Astrocyte of the spinal cord (primary cell): ENCODE results near the gene EXOC6B.

Experiments used
- DNase-seq: peaks from one replicate; pipeline ENCODE4 v3.0.0; 2011; ENCODE audit warnings: low read depth, low spot score
- H3K4me3 ChIP-seq: 2 replicates; pipeline ENCODE4 v1.5.1; 2011; ENCODE audit warnings: low read depth, mild to moderate bottlenecking, low read length, moderate library complexity
- in situ Hi-C: cut with HindIII; loops from 2 replicates; pipeline ENCODE4 v1.10.0; 2017; ENCODE audit warnings: low sequenced_read_pairs
- TF ChIP-seq, protein P1 (sequence below): IDR thresholded peaks from 2 replicates; pipeline ENCODE4 v1.5.1; 2012; ENCODE audit warnings: low read depth, mild to moderate bottlenecking, low read length, inconsistent platforms

The EXOC6B gene

DNA sequence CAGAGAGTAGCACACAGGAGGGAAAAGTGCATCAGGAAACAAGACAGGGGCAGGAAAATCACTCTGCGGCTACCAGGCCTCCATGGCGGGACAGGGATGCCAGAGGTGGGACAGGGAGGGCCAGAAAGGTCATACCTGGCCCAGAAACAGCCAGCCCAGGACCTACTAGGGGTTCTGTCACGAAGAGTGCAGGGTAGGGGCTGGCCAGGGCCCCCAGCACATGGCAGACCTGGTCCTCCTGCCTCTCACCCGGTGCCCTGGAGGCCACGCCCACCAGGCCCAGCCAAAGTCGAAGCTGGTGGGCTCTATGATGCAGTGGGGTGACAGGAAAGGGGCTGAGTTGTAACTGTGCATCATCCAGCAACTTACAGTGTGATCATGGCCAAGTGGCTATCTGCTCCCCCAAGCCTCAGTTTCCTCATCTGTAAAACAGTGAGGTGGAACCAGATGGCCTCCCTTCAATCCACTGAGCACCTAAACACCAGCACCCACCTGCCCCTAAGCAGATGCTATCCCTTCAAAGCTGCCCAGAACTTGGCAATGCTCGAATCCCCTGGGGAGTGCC lies 688.8 kb downstream of the EXOC6B start:
- TF ChIP-seq, protein P1, sequence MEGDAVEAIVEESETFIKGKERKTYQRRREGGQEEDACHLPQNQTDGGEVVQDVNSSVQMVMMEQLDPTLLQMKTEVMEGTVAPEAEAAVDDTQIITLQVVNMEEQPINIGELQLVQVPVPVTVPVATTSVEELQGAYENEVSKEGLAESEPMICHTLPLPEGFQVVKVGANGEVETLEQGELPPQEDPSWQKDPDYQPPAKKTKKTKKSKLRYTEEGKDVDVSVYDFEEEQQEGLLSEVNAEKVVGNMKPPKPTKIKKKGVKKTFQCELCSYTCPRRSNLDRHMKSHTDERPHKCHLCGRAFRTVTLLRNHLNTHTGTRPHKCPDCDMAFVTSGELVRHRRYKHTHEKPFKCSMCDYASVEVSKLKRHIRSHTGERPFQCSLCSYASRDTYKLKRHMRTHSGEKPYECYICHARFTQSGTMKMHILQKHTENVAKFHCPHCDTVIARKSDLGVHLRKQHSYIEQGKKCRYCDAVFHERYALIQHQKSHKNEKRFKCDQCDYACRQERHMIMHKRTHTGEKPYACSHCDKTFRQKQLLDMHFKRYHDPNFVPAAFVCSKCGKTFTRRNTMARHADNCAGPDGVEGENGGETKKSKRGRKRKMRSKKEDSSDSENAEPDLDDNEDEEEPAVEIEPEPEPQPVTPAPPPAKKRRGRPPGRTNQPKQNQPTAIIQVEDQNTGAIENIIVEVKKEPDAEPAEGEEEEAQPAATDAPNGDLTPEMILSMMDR, result no peak
- no peak overlapping the region for H3K4me3 ChIP-seq
- DNase-seq, result no peak
- in situ Hi-C loops, result no loop called here

- TF ChIP-seq, protein P1, result no peak
- H3K4me3 ChIP-seq, result no peak overlapping the region
- no peak for DNase-seq
- in situ Hi-C loops, result no loop called here
Measured at GRCh38 chr2:72136331-72136730, 689.5 kb downstream of the EXOC6B start.

DNA sequence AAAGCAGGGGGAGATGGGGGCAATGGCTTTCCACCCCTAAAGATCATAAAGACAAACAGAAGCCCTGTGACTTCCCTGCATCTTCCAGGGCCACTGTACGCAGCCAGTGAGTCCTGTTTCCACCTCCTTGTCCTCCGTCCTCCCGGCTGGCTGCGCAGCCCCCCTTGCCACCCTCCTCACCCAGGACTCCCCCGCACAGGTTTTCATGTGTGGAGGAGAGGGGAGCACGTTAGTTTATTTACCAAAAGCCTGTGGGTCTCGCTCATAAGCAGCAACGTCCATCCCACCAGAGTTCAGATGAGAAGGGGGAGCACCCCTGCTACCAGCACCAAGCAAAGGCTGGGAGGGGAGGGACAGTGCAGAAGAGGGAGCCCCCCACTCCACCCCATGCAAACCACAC lies 689.9 kb downstream of the EXOC6B start:
- H3K4me3 ChIP-seq, result no peak overlapping the region
- in situ Hi-C loops, result no loop called here
- TF ChIP-seq, protein P1, result no peak
- no peak for DNase-seq

- in situ Hi-C loops, result no loop called here
Measured at GRCh38 chr2:72134997-72135800, 690.6 kb downstream of the EXOC6B start.

DNA sequence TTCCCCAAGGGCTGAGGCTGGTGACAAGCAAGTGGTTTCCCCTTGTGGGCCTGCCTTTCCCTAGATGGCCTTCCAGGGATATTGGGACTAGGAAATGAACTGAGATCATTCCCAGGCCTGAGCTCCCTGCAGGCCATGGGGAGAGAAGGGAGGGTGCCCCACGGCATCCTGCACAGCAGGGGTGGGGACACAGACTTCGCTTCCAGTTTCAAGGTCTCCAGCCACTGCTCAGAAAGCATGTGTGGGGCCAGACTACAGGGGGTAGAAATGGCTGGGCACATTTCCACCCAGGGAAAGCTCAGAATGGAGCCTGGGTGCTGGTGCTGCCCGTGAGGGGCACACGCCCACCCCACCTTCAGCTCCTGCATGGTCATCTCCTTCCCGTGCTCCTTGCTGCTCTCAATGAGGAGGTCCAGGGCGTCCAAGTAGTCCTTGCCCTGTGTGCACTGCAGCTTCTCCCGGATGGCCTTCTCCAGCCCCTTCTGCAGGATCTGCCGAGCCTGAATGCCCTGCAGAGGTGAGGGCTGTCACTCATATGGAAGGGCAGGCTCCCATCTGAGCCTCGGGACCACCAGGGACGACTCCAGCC lies 691.3 kb downstream of the EXOC6B start:
- no peak overlapping the region for H3K4me3 ChIP-seq
- TF ChIP-seq, protein P1, result no peak
- DNase-seq, result no peak
- in situ Hi-C loops, result no loop called here

More at GRCh38 chr2:72134997-72135800, 690.6 kb downstream of the EXOC6B start:
- no peak for DNase-seq
- H3K4me3 ChIP-seq, result no peak overlapping the region
- TF ChIP-seq, protein P1, result no peak

DNA sequence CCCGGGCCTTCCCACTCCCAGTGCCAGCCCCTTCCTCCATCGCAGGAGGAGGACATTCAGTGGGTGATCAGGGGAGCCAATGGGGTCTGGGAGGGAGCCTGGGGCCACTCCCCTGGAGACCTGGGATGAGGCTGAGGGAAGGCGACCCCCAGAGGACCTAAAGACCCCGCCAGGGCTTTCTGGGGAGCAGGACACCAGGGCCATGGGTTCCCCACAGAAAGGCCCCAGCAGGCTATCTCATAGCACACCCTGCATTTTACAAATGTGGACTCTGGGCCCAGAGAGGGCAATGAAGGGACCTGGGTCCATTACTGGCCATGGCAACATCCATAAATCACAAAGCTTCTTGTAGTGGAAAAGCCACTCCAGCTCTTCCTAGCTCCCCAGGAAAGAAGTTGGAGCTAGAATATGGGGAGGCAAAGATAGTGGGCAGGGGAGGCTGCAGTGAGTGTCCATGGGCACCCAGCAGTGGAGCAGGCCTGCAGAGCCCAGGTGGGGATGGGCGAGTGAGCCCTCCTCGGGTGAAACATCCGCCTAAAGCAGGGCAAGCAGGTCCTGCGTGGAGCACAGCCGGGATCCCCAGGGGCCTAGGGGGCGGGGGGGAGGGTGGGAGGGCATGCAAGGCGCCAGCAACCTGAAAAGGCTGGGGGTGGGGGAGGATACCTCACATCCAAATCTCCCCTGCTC lies 692.0 kb downstream of the EXOC6B start:
- no peak overlapping the region for H3K4me3 ChIP-seq
- in situ Hi-C loops, result no loop called here
- DNase-seq, result no peak
- TF ChIP-seq, protein P1, result no peak
